HG03103 (cell line): Measurements from ENCODE around the gene SLC35E1.
"Not testable (repeated sequence)": the region's sequence is repeated elsewhere in the genome, so short reads cannot be mapped to it uniquely, and the experiment has no call there.

Source experiments
- ATAC-seq: cut with Tn5 transposase; IDR thresholded peaks from one replicate; pipeline ENCODE4 v1.9.1; 2021; ENCODE audit warnings: low read depth; ENCODE audit not compliant: unreplicated experiment

Gene SLC35E1

GRCh38 chr19:16527334-16527935, 44.8 kb downstream of the SLC35E1 start:
- ATAC-seq: no peak

GRCh38 chr19:16525751-16526481, 46.3 kb downstream of the SLC35E1 start:
- no peak for ATAC-seq

- ATAC-seq: no peak
These were observed 47.1 kb downstream of the SLC35E1 start for GRCh38 chr19:16524991-16525734.

GRCh38 chr19:16522559-16523377, 49.4 kb downstream of the SLC35E1 start:
- no peak for ATAC-seq

- ATAC-seq: no peak
These were observed 50.4 kb downstream of the SLC35E1 start for GRCh38 chr19:16521715-16522289.

- no peak for ATAC-seq
These were observed 51.1 kb downstream of the SLC35E1 start for GRCh38 chr19:16520986-16521624.

- no peak for ATAC-seq
These were observed 51.9 kb downstream of the SLC35E1 start for GRCh38 chr19:16520074-16520973.

- no peak for ATAC-seq
These were observed 53.0 kb downstream of the SLC35E1 start for GRCh38 chr19:16519230-16519687.

GRCh38 chr19:16518483-16519229, 53.6 kb downstream of the SLC35E1 start:
- no peak for ATAC-seq

GRCh38 chr19:16518061-16518460, 54.2 kb downstream of the SLC35E1 start:
- ATAC-seq: no peak

GRCh38 chr19:16516923-16517610, 55.1 kb downstream of the SLC35E1 start:
- no peak for ATAC-seq

GRCh38 chr19:16516381-16516780, 55.8 kb downstream of the SLC35E1 start:
- ATAC-seq: no peak

GRCh38 chr19:16514383-16515019, 57.7 kb downstream of the SLC35E1 start:
- no peak for ATAC-seq

- ATAC-seq: not testable (repeated sequence)
These were observed 59.6 kb downstream of the SLC35E1 start for GRCh38 chr19:16512611-16513010.

- ATAC-seq: no peak
These were observed 62.8 kb downstream of the SLC35E1 start for GRCh38 chr19:16509141-16510061.

- no peak for ATAC-seq
These were observed 63.7 kb downstream of the SLC35E1 start for GRCh38 chr19:16508546-16508945.
